Stimulated activated CD8-positive, alpha-beta memory T cell treated with anti-CD3 and anti-CD28 coated beads, Interleukin-12 subunit alpha, Interleukin-12 subunit beta, amount 100 ng/mL, for 24 hours (primary cell): Measurements from ENCODE around the gene CD36.
"Not testable (repeated sequence)": the region's sequence is repeated elsewhere in the genome, so short reads cannot be mapped to it uniquely, and the experiment has no call there.

Experiments used
- DNase-seq: peaks from one replicate; pipeline ENCODE4 v3.0.0-alpha.2; 2020; ENCODE audit errors: extremely low read depth

The CD36 gene

DNA sequence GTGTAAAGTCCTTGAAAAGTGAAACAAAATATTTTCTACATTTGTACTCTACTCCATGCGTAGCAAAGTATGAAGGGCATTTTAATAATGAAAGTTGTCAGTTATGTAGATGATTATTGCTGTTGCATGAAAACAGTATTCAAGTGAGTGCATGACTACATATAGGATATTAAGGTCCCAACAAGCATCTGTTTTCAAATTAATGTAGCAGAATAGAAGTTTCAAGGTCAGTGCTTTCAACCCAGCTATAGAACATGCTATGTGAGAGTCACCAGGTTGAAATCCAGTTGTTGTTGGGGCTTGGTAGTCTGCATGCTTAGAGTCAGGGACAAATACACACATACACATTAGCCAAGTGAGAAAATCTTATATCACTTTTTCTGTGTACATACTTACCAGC is 14.8 kb downstream of the CD36 start:
- DNase-seq: no peak

DNA sequence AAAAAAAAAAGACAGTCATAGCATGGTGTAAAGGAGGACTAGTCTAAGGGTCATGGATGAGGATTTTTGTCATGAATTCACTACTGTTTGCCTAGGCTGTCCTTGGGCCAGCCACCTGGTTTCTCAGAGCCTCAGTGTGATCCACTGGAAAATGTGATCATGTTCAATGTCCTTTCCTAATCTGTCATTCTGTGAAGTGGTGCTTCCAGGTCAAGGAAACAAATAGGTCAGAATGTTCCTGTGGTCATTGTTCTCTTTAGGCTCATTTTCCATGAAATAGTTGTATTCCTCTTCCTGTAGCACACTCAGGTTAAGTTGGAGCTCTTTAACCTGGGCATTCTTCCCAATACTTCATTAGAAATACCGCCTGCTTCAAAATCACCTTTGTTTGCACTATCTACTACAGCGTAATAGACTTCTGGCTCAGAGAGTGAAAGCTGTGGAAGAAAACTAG is 16.5 kb downstream of the CD36 start:
- DNase-seq: no peak

GRCh38 chr7:80656029-80656428 is 17.6 kb downstream of the CD36 start:
- no peak for DNase-seq

DNA sequence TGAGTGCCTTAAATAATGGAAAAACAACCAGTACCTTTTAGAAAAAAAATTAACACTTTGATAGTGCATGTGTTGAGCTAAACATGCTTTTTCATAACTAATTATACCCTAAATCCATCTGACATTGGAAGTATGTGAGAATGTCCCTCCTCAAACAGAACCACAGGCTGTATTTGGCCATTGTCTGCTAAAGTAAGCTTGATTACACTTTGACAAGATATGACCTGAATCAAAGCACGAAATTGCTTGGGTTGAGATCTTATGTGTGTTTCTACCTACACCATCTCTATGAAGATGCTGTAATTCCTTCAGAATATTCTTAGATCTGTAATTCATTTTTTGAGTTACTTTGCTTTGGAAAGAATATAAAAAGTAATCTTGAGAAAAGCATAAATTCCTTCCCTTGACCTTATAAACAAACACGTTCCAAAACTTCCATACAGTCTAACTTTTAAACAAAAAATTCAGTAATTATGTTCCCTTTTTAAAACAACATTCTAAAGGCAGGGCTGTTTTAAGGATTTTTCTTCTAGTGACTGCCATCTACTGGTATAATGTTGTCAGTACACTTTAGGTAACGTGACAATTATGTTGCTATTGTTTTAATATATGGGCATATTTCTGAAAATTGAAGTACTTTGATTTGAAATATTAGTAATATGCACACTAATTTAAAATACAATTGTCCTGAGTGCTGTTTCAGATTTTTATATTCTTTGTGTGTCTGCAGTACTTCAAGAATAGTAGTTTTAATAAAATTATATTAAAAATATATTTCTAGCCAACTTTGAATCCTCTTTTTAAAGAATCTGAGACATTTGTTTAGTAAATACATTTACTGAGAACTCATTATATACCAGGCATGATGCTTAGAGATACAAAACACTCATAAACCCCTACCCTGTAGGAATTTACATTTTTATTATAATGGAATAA is 20.9 kb downstream of the CD36 start:
- no peak for DNase-seq

DNA sequence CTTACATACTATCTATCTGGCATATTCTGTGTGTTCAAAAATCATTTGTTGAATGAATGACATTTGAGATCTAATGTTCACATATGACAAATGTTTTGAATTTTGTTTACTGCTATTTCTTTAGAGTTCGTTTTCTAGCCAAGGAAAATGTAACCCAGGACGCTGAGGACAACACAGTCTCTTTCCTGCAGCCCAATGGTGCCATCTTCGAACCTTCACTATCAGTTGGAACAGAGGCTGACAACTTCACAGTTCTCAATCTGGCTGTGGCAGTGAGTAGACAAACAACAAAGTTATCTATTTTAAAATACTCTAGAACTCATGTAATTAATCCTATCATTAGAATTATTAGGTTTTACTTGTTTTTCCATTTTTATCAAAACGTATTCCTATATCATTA is 22.5 kb downstream of the CD36 start:
- no peak for DNase-seq

- DNase-seq: no peak
Measured at GRCh38 chr7:80661729-80662128, 23.3 kb downstream of the CD36 start.

DNA sequence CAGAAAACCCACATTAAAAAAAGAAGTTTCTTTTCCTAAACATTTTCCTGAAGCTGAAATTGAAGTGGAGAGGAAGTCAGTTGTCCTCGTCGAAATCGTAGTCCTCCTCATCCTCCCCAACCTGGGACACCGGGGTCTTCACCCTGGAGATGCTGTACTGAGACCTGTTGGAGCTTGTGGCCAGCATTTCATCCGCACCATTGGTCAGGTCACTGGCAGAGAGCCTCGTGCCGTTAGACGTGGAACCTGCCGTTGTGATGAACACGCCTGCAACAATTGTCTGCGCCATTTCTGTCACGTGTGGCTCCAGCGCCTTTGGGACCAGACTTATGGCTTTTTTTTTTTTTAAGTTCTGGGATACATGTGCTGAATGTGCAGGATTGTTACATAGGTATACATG is 23.8 kb downstream of the CD36 start:
- no peak for DNase-seq

GRCh38 chr7:80665526-80665925 is 27.1 kb downstream of the CD36 start:
- no peak for DNase-seq

- no peak for DNase-seq
Measured at GRCh38 chr7:80666376-80666775, 27.9 kb downstream of the CD36 start.

- not testable (repeated sequence) for DNase-seq
Measured at GRCh38 chr7:80669367-80669766, 30.9 kb downstream of the CD36 start.

DNA sequence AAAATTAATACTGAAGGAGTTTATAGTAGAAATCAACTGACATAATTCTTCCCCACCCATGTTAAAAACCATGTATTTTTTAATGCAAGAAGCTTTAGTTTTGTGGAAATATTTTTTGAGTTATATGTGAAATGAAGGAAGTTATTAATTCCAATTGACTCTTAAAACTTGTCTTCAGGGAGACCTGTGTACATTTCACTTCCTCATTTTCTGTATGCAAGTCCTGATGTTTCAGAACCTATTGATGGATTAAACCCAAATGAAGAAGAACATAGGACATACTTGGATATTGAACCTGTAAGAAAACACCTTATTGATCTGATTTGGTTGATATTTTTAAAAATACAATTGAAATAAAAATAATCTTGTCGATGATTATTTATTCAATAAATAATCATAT is 33.3 kb downstream of the CD36 start:
- no peak for DNase-seq

DNA sequence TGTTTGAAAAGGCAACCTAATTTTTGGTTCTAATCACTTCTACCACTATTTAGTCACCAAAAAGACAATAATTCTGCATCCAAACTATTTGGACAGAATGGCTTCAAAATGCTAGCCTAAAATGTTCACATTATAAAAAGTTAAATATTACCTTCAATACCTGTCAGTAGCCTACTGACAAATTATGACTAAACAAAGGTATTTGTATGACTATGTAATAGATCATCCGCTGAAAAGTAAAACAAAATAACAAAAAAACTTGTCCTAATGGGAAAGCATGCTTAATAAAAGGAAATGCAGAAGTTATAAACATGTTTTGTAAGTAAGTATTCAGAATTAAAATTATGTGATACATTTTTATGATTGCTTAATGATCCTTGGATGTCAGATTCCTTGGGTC is 36.6 kb downstream of the CD36 start:
- no peak for DNase-seq

- no peak for DNase-seq
Measured at GRCh38 chr7:80676404-80676803, 38.0 kb downstream of the CD36 start.

GRCh38 chr7:80677629-80678028 is 39.2 kb downstream of the CD36 start:
- DNase-seq: no peak

- no peak for DNase-seq
Measured at GRCh38 chr7:80678707-80679106, 40.3 kb downstream of the CD36 start.

DNA sequence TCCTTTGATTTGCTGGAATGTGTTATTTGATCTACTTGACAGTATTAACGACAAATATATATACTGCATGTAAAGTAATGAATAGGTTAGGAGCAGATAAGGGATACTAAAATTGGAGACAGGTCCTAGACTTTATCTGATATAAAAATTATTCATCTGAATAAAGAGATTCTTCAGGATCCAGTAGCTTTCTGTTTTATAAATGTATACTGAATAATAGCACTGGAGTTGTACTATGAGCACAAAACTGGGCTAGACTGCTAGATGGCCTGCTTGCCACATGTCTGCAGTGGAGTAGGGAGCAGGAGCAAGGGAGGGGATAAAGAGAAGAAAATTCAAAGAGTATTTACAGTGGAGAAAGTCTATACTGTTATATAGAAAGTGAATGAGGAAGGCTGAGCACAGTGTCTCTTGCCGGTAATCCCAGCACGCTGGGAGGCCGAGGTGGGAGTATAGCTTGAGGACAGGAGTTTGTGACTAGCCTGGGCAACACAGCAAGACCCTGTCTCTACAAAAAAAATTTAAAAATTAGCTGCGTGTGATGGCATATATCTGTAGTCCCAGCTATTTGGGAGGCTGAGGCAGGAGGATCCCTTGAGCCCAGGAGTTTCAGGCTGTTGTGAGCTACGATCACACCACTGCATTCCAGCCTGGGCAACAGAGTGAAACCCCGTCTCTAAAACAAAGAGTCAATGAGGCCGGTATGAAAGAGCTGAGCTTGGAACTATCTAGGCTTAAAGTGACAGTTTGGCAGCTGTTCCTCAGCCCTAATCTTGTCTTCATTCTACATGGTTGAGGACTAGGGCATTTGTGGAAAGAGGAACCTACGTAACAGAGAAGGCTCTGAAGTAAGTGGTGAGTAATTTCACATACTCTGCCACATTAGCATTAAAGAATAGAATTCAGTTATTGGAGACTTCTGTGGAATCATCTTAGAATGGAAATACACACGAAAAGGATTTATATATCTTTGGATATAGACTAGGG is 41.8 kb downstream of the CD36 start:
- no peak for DNase-seq

DNA sequence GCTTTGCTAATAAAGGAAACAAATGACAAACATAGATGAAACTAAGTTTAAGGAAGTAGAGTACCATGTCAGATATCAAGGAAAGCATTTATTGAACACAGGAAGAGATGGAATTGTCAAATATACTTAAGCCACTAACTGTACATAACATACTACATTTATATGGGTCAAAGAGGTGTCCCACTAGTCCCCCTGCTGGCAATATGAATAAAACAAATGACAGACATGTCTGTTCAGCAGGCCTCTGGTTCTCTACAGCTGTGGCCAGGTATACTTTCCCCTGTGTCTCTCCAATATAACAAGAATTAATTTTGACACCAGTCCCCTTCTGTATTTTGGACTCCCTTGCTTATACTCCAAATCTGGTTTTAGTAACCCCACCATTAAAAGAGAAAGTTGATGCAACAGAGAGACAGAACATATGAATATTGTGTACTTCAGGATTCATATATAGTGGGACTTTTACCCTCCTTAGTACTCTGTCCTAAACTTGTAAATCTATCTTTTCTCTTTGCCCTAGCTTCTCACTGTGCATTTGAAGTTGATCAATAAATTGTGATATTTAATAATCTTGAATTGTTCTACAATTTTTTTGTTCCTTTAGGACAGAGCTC is 42.9 kb downstream of the CD36 start:
- no peak for DNase-seq

GRCh38 chr7:80682744-80683143 is 44.3 kb downstream of the CD36 start:
- no peak for DNase-seq

- no peak for DNase-seq
Measured at GRCh38 chr7:80686576-80686975, 48.1 kb downstream of the CD36 start.

DNA sequence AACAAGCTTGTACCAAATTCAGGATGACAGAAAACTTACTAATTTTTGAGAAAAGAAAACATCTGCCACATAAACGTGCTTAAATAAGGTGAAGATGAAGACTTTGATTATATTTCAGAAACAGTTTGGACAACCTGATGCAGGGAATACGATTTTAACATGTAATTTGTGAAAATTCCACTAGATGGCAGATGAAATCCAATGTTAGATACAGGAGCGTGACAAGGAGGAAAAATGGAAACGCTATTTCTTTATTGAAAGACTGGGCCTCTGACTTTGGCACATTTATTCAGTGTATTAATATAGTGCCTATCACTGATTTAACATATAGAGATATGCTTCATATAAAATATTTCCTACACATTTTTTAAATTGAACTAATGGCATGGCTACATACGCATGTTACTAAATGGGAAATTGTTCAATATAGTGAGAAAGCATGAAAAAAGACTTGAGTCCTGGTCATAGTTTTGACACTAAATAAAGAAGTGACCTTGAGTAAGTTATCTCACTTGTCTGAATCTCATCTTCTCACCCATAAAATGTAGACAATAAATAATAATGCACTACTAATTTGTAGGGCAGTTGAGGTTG is 60.7 kb downstream of the CD36 start:
- no peak for DNase-seq

GRCh38 chr7:80699721-80700256 is 61.3 kb downstream of the CD36 start:
- no peak for DNase-seq
